Inflammatory macrophage (primary cell): ENCODE data around the gene JOSD2.

Source experiments
- DNase-seq, 2 donors: peaks; one replicate each; pipeline ENCODE4 v3.0.0-alpha.2; 2020 to 2022

JOSD2 gene

DNA sequence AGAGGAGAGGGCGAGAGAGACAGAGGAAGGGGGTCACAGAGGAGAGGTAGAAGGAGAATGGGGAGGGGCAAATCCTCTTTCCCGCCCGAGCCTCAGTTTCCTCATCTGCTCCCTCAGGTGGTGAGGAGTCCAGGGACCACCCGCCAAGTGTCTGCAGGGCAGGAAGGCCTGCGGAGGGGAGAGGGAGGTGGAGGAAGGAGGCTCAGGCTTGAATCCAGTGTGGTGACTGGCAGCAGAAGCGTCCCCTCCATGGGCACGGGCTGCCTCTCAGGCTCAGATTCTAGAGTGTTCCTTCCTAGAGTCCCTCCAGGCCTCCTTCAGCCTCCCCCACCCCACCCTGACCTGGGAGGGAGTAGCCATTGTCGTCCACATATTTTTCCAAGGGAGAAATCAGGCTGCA lies 17.8 kb downstream of the JOSD2 start:
- DNase-seq = no peak

GRCh38 chr19:50492303-50493052 lies 18.5 kb downstream of the JOSD2 start:
- DNase-seq = peak in 1 of 2 donors; percentile 23

GRCh38 chr19:50490991-50491472 lies 20.0 kb downstream of the JOSD2 start:
- DNase-seq = no peak

GRCh38 chr19:50490411-50490811 lies 20.6 kb downstream of the JOSD2 start:
- no peak for DNase-seq

DNA sequence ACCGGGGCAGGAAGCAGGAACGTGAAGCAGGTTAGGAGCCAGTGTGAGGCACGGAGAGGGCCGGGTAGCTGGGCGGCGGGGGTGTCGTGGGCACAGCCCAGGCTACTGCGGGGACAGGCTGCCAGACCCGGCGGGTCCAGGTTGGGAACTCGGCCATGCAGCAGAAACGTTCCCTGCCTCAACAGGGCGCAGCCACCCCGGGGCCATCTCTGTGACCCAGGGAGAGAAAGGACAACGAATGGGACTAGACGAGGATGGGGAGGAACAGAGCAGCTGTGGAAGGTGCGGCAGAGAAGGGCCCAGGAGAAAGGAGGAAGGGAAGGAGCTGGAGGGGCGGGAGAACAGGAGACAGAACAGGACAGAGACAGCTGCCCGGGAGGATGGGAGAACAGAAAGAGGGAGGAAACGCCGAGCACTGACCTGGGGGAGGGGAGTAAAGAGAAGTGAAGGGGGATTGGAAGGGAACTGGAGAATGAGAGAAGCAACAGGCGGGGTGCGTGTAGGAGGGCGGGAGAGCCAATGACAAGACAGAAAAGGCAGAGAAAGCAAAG lies 21.5 kb downstream of the JOSD2 start:
- peak; percentile 14 to 35 for DNase-seq

GRCh38 chr19:50488389-50489194 lies 22.4 kb downstream of the JOSD2 start:
- peak in 1 of 2 donors; percentile 31 for DNase-seq

DNA sequence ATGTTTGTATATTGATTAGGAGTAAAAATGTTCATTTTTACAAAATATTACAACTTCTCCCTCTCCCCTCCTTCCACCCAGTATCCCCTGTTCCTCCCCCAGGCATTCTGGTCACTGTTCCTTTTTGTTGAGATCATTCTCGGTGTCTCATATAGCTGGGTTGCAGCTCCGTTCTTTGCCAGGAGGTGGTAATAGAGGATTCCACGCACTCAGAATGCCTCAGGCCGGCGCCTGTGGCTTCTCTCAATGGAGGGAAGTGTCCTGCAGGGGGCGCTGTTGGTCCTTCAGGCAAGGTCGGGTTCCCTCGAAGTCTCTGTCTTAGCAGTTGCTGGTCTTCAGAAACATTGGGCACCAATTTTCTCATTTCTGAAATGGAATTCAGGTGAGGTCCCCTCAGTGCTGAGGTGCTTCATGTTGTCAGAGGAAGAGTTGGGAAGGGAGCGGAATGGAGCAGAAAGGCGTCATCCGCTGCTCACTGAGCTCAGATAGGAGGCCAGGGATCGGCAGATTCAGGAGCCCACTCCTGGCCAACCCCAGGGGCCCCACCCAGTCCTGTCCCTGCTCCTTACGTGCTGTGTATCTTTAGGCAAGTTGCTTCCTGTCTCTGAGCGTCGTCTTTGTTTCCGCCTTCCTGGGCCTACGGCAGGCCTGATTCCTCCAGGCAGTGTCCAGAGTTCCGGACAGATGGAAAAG lies 24.0 kb downstream of the JOSD2 start:
- peak; percentile 48 for DNase-seq

GRCh38 chr19:50485284-50485955 lies 25.6 kb downstream of the JOSD2 start:
- no peak for DNase-seq

- DNase-seq = no peak
These were observed 28.1 kb downstream of the JOSD2 start for GRCh38 chr19:50482916-50483315.

DNA sequence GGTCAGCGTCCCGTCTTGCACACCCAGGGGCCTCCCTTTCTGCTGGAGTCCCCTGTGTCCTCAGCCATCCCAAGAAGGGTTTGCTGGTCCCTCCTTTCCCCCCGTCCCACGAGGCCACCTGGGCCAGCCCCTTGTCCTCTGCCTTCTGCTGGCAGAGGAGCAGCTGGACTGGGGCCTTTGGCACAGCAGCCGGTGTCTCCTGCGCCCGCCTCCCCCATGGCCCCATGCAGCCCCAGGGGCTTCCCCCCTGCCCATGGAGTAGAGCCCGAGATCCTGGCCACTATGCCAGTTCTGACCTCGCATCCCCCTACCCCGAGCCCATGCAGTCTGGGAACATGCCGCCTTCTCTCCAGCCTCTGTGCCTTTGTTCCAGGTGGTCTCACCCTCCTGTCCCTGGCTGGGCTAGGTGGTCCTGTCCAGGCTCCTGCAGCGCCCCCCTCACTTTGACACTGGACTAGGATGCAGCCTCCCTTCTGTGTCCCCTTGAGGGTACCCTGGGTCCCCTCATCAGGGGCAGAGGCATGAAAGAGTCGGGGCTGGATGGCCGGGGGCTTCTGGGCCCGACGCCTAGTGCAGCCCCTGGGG lies 28.6 kb downstream of the JOSD2 start:
- DNase-seq = no peak

- no peak for DNase-seq
These were observed 29.4 kb downstream of the JOSD2 start for GRCh38 chr19:50481351-50482149.

DNA sequence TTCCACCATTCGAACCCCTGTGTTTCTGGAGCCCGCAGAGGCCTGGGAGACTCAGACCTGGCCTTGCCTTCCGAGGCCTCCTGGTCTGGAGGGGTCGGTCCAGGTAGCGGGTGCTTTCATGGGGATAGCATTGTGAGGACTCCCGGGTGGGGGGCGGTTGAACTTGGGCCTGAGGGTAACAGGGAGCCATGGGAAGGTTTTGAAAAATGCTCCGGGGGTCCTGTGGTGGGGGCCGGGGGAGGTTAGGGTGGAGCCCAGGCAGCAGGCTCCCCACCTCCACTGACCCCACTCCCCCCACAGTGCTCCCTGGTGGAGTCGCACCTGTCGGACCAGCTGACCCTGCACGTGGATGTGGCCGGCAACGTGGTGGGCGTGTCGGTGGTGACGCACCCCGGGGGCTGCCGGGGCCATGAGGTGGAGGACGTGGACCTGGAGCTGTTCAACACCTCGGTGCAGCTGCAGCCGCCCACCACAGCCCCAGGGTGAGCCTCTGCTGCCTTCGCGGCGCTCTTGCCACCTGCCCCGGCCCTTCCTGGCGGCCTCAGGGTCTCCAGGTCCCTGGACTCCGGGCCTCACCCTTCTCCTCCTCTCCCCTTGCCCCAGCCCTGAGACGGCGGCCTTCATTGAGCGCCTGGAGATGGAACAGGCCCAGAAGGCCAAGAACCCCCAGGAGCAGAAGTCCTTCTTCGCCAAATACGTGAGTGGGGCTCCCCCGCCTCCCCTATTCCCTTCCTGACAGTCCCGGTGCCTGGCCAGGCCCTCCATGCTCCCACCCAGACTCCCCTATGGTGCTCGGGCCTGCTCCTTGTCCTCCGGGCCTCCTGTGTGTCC lies 30.5 kb downstream of the JOSD2 start:
- DNase-seq = no peak

- DNase-seq = no peak
These were observed 31.2 kb downstream of the JOSD2 start for GRCh38 chr19:50479761-50480251.

- peak in 1 of 2 donors; percentile 14 for DNase-seq
These were observed 31.9 kb downstream of the JOSD2 start for GRCh38 chr19:50478901-50479715.

DNA sequence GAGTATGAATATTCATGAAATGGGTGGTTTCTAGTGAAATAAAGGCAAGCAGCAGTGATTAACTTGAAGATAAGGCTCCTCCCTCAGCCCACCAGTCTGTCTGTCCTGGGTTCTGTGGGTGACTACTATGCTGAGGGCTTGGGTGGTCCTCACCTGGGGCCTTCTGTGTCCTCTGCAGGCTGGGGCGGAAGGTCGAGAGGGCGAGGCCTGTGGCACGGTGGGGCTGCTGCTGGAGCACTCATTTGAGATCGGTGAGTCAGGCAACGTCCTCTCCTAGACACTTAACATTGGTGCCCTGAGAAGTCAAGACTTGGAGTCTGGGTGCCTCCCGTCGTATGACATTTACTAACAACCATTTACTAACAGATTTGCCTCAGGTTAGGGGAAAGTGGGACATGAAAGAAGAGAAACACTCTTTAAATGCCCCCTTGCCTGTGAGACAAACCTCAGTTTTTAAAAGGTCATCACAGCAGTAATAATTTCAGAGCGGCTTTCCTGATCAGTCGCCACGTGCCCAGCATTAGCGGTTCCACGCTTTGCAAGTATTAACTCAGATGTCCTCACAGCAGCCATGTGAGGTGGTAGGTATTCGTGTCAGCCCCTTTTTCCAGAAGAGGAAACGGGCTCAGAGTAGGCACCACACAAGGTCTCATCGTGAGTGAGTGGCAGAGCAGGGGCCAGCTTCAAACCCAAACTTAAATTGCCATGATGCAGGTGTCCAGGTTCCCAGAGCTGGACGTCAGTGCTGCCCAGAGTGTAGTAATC lies 33.1 kb downstream of the JOSD2 start:
- DNase-seq = no peak

GRCh38 chr19:50476907-50477238 lies 34.1 kb downstream of the JOSD2 start:
- DNase-seq = no peak

DNA sequence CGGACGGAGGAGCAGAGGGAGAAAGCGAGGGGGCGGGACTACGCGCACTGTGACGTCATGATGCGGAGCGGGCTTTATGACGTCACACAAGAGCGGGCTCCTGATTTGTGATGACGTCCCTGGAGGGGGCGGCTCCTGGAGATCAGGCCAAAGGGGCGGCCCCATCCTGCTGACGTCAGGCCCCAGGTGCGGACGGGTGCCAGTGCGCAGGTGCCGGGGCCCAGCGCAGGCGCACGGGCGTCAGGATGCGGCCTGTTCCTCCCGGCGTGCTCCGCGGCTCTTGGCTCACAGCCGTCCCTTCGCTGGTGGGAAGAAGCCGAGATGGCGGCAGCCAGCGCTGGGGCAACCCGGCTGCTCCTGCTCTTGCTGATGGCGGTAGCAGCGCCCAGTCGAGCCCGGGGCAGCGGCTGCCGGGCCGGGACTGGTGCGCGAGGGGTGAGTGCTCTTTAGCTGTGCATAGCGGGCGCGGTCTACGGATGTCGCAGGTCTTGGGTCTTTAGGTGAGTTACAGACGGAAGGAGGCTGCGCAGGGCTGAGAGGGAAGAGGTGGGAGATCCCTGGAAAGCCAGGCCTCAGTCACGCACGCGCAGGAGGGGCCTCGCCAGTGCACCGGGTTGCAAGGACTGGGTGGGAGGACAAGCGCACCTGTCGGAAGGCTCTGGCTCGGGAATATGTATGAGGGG lies 34.6 kb downstream of the JOSD2 start, which contains the start of the genes EMC10 and GARIN5A:
TSS of gene EMC10 (plus strand) at position 284 of the 683 bp plus-strand sequence. CDS start at position 322, 38 bp downstream.
TSS of gene GARIN5A (minus strand) at position 625 of the 683 bp plus-strand sequence. CDS start at position 165, 460 bp downstream.
- peak; percentile 91 to 93 for DNase-seq
